Upper lobe of left lung (tissue), 6 donors: ENCODE results near the gene GALNT2. TPM values are rescaled to one million over a fixed set of nuclear protein-coding genes. Genes with fewer than 3 reads are reported as not detected.
A peak's percentile ranks its signal among the peaks of the same experiment; 100 is the strongest.

ENCODE experiments used
- ATAC-seq, 2 donors: fragments of 200-7000 bp; cut with Tn5 transposase; one replicate each; pipeline ENCODE4 v1.9.1; 2022; ENCODE audit warnings: mild to moderate bottlenecking in 2 of 2, moderate library complexity in 2 of 2; ENCODE audit not compliant: low FRiP score in 2 of 2
- DNase-seq, 2 donors: peaks; one replicate each; pipeline ENCODE4 v3.0.0-alpha.2; 2019 to 2020
- H3K27ac ChIP-seq, 4 donors: fragments of 200-600 bp; sonication (generic); one replicate each; pipeline ENCODE4 v1.5.1; 2016 to 2019
- H3K27me3 ChIP-seq, 4 donors: fragments of 200-600 bp; sonication (generic); one replicate each; pipeline ENCODE4 v1.5.1; 2017 to 2019
- H3K36me3 ChIP-seq, 4 donors: fragments of 200-600 bp; sonication (generic); one replicate each; pipeline ENCODE4 v1.5.1; 2016 to 2019
- H3K4me1 ChIP-seq, 4 donors: fragments of 200-600 bp; sonication (generic); one replicate each; pipeline ENCODE4 v1.5.1; 2018 to 2019
- H3K4me3 ChIP-seq, 4 donors: fragments of 200-600 bp; sonication (generic); one replicate each; pipeline ENCODE4 v1.5.1; 2017 to 2019; ENCODE audit warnings: mild to moderate bottlenecking in 2 of 4, moderate library complexity in 1 of 4
- H3K9me3 ChIP-seq, 4 donors: fragments of 200-600 bp; sonication (generic); one replicate each; pipeline ENCODE4 v1.5.1; 2018 to 2019
- CTCF ChIP-seq, 6 experiments: fragments of 450-650 bp in 4 of 6; fragments of 200-600 bp in 2 of 6; sonication (generic) in 2 of 6; IDR thresholded peaks; one replicate each; pipeline ENCODE4 v1.5.1; 2016 to 2019; ENCODE audit warnings: antibody characterized with exemption in 6 of 6
- EP300 ChIP-seq, 4 donors: sonication (generic); formaldehyde crosslinking; IDR thresholded peaks; one replicate each; pipeline ENCODE4 v1.5.1; 2017; ENCODE audit warnings: antibody characterized with exemption in 4 of 4, control low read depth in 2 of 4
- POLR2A ChIP-seq, 4 donors: fragments of 450-650 bp; IDR thresholded peaks; one replicate each; pipeline ENCODE4 v1.5.1; 2016 to 2017; ENCODE audit warnings: antibody characterized with exemption in 4 of 4, mild to moderate bottlenecking in 2 of 4
- POLR2AphosphoS5 ChIP-seq, 2 donors: sonication (generic); formaldehyde crosslinking; IDR thresholded peaks; one replicate each; pipeline ENCODE4 v1.5.1; 2017; ENCODE audit warnings: antibody characterized with exemption in 2 of 2
- WGBS, 2 donors: methylation state at CpG; one replicate each; pipeline ENCODE4 v1.1.5; 2017 to 2018; 5-methylcytosine and 5-hydroxymethylcytosine counted together
- total RNA-seq, 6 donors: library from RNA; depleted of rRNA in 4 of 6; stranded (reverse); fragments of >200 nt in 4 of 6; gene quantifications; one replicate each; pipeline versions ENCODE4 v1.1.0 to v1.2.1, GENCODE V29; 2016 to 2021
- donor health status: DM: no; HTN: no; CAD: no; lungs with moderate emphysema.
- donor health status: DM: no; HTN: yes; CAD: no; lungs with severe emphysema.

GALNT2 gene
- total RNA-seq, 6 donors from 2014 or later: 51.3 to 62.3 (median 56.2) TPM

GRCh38 chr1:230208619-230209261 is 141.7 kb downstream of the GALNT2 start:
- H3K9me3 ChIP-seq: no peaks in the 10 kb centered on the region
- peak overlapping the region in 2 of 4 donors; percentile 49 to 66 for H3K27ac ChIP-seq
- TF ChIP-seq POLR2A (IDR thresholded peaks at IDR 0.05) (no peak), EP300 (IDR thresholded peaks at IDR 0.05) (no peak), CTCF (IDR thresholded peaks at IDR 0.05) (no peak), POLR2AphosphoS5 (IDR thresholded peaks at IDR 0.05) (no peak)
- no peak for ATAC-seq
- H3K27me3 ChIP-seq: no peaks in the 10 kb centered on the region
- peaks cover 33 to 58% (median 46%) of the 10 kb centered on the region in 4 donors for H3K4me1 ChIP-seq
- peaks cover 0 to 12% (median 0%) of the 10 kb centered on the region in 4 donors for H3K36me3 ChIP-seq
- DNase-seq: no peak
- 82 to 87% methylated on average over 10 of the region's 10 CpGs for WGBS, 2 donors
- no peak overlapping the region for H3K4me3 ChIP-seq

DNA sequence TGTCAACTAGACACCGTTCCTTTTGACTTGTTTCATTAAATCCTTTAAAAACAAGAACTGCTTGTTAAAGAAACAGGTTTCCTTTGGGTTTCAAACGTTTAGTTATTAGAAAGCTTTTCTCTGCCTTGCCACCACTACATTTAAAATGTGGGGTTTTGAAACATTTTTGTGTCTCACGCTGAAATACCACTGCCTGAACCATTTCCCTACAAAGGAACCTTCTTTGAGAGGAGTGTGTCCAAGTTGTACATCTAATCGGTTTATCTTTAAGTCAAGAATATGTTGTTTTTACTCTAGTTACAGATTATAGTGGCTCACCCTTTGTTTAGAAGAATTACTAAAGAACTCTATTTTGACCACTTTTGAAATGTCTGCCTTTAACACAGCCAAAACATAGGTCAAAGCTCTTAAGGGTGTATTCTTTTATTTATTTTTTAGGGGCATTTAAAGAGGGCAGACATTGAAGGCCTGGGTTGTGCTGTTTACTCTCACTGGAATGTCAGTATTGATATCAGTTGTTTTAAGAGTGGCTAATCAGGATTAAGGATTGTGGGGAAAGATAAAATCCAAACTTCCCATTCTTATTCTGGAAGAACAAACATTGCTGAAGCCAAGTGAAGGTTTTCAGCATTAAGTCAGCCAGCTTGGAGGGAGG is 143.4 kb downstream of the GALNT2 start:
- no peak for DNase-seq
- H3K4me3 ChIP-seq: no peak overlapping the region
- TF ChIP-seq POLR2A (IDR thresholded peaks at IDR 0.05) (no peak), EP300 (IDR thresholded peaks at IDR 0.05) (no peak), POLR2AphosphoS5 (IDR thresholded peaks at IDR 0.05) (no peak), CTCF (IDR thresholded peaks at IDR 0.05) (no peak)
- no peak for ATAC-seq
- WGBS, 2 donors: 55 to 60% methylated on average over 4 of the region's 4 CpGs
- H3K27ac ChIP-seq: peak overlapping the region; percentile 15 to 67 (median 51)
- no peaks in the 10 kb centered on the region for H3K27me3 ChIP-seq
- no peaks in the 10 kb centered on the region for H3K36me3 ChIP-seq
- H3K4me1 ChIP-seq: peaks cover 27 to 66% (median 41%) of the 10 kb centered on the region in 4 donors
- no peaks in the 10 kb centered on the region for H3K9me3 ChIP-seq

DNA sequence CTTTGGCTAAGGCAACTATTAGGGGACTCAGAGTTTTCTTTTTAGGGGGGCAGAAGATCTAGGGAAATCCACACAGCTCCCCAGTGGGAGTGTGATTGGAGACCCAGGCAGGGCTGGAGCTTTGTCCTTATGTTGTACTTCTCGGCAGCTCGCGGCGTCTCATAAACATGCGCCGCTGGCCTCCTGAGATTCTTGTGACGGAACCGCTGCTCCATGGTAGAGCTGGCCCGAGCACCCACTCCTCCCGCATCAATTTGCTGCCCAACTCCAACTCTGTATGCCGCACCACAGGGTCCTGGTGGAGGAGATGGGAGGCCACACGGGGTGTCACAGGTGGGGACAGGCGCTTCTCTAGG is 143.9 kb downstream of the GALNT2 start:
- peak overlapping the region; percentile 15 to 67 (median 51) for H3K27ac ChIP-seq
- H3K4me3 ChIP-seq: no peak overlapping the region
- WGBS, 2 donors: 85 to 93% methylated on average over 13 of the region's 13 CpGs
- ATAC-seq (no peak), DNase-seq (peak in 1 of 2 donors; percentile 43)
- H3K4me1 ChIP-seq: peaks cover 22 to 61% (median 37%) of the 10 kb centered on the region in 4 donors
- no peak for TF ChIP-seq CTCF (IDR thresholded peaks at IDR 0.05)
- no peak for TF ChIP-seq POLR2AphosphoS5 (IDR thresholded peaks at IDR 0.05)
- TF ChIP-seq EP300 (IDR thresholded peaks at IDR 0.05): no peak
- TF ChIP-seq POLR2A (IDR thresholded peaks at IDR 0.05): no peak
- H3K27me3 ChIP-seq: no peaks in the 10 kb centered on the region
- H3K36me3 ChIP-seq: no peaks in the 10 kb centered on the region
- no peaks in the 10 kb centered on the region for H3K9me3 ChIP-seq

GRCh38 chr1:230211436-230212145 is 144.6 kb downstream of the GALNT2 start:
- peaks cover 20 to 55% (median 33%) of the 10 kb centered on the region in 4 donors for H3K4me1 ChIP-seq
- H3K4me3 ChIP-seq: no peak overlapping the region
- H3K27me3 ChIP-seq: no peaks in the 10 kb centered on the region
- 85 to 91% methylated on average over 8 of the region's 8 CpGs for WGBS, 2 donors
- ATAC-seq: no peak
- peak overlapping the region in 3 of 4 donors; percentile 38 to 71 (median 66) for H3K27ac ChIP-seq
- H3K9me3 ChIP-seq: no peaks in the 10 kb centered on the region
- H3K36me3 ChIP-seq: no peaks in the 10 kb centered on the region
- DNase-seq: no peak
- TF ChIP-seq CTCF (IDR thresholded peaks at IDR 0.05) (no peak), POLR2A (IDR thresholded peaks at IDR 0.05) (no peak), POLR2AphosphoS5 (IDR thresholded peaks at IDR 0.05) (no peak), EP300 (IDR thresholded peaks at IDR 0.05) (no peak)
